Left colon (tissue), 2 donors: ENCODE data around the gene ACAD9. TPM values are rescaled to one million over a fixed set of nuclear protein-coding genes. Genes with fewer than 3 reads are reported as not detected.
A peak's percentile ranks its signal among the peaks of the same experiment; 100 is the strongest.
"Not testable (repeated sequence)": the region's sequence is repeated elsewhere in the genome, so short reads cannot be mapped to it uniquely, and the experiment has no call there.

Source experiments
- ATAC-seq: fragments of 200-7000 bp; cut with Tn5 transposase; one replicate; pipeline ENCODE4 v1.9.1; 2020; ENCODE audit warnings: mild to moderate bottlenecking, moderate library complexity
- DNase-seq, 2 donors: peaks; one replicate each; pipeline ENCODE4 v3.0.0-alpha.2; 2020
- intact Hi-C, 2 donors: fragments of 100-400 bp; cut with DNase I in 1 of 2; cut with micrococcal nuclease in 1 of 2; formaldehyde crosslinking; loops; one replicate each; pipeline versions ENCODE4 v1.11.2 to v1.14.0; 2022; cut with DNase I, micrococcal nuclease
- long read RNA-seq: library from polyadenylated mRNA; unstranded; transcript quantifications from one replicate; pipeline ENCODE4 v2.0.0, GENCODE V29; 2021
- total RNA-seq, 2 donors: library from RNA; stranded (reverse); fragmentation: NEBNext Ultra II Directional; extraction: Animal tissue kit (Norgen Biotek cat#: 25700); gene quantifications; one replicate each; pipeline ENCODE4 v1.2.1, GENCODE V29; 2021
- donor health status: DM: no; HTN: no; CAD: no.
- donor health status: DM: yes; HTN: yes; CAD: no.

The ACAD9 gene
- total RNA-seq = 10 to 100 TPM; 33.0 to 44.8 TPM
- long read RNA-seq, transcript ACAD9-201 (18 exons, 2,454 nt) = major isoform, 29 of 43 reads
- long read RNA-seq, partial matches to known transcripts = 6 of 43 reads
- long read RNA-seq, other reads (novel, unspliced or antisense) = 6 of 43 reads

DNA sequence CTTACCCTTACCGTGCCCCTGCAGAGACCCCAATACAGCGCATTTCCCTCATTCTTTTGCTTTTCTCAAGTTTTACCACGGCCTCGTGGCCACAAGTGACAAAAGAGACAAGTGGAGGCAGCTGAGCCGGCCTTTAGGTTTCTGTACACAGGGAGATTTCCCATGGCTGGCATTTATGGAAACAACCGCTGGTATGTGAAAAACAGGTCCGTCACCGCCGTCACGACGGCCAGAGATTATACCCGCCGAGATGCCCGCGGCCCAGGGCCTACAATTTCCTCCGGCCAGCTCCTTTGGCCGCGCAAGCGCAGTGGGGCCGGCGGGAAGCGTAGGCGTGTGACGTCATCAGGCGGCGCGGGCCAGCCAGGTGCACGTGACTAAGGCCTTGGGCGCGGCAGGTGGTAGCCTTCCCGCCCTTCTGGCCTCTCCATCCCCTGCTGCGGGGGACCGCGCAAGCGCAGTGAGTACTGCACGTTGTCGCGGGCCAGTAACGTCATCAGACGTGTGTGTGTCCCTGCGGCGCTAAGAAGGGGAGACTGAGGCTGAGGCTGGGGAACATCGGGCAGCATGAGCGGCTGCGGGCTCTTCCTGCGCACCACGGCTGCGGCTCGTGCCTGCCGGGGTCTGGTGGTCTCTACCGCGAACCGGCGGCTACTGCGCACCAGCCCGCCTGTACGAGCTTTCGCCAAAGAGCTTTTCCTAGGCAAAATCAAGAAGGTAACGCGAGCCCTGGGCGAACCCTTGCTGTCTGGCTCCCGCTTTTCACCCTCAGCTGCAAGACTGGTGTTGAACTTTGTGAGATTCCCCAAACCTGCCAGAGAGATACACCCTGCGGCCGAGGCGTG, at the start of gene ACAD9:
ACAD9 (plus strand) TSS at position 496 of the 845 bp plus-strand sequence; CDS start at position 568, 72 bp downstream.
- ATAC-seq (peak; percentile 95), DNase-seq (peak; percentile 97 to 98)
- intact Hi-C loops = no loop called here

GRCh38 chr3:128829925-128830625, 49.3 kb upstream of the ACAD9 start:
- intact Hi-C loops, ATAC-seq, DNase-seq: not testable (repeated sequence)

DNA sequence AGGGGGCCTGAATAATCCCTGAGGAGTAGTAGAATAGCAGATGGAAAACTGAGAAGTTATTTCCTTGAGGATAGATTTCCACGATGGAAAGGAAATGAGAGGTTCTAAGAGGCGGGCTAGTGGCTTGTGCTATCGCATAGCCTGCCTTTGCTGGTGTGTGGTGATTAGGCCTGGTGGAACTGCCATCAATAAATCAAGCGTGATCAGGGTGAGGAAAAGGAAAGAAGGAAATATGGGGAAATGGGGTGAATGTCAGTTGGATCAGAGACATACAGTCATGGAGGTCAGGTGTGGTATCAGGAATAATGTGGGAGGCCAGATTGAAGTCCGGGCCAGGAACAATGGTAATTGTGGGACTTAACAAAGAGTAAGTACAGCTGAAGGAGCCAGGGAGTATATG, 48.7 kb upstream of the ACAD9 start:
- DNase-seq, intact Hi-C loops, ATAC-seq: not testable (repeated sequence)

GRCh38 chr3:128832979-128833378, 46.4 kb upstream of the ACAD9 start:
- ATAC-seq, intact Hi-C loops, DNase-seq: not testable (repeated sequence)

GRCh38 chr3:128835096-128835495, 44.3 kb upstream of the ACAD9 start:
- no peak for DNase-seq
- ATAC-seq = no peak
- intact Hi-C loops = no loop called here

- no peak for DNase-seq
- intact Hi-C loops = no loop called here
- no peak for ATAC-seq
Observed at GRCh38 chr3:128841926-128842920, 37.2 kb upstream of the ACAD9 start.

DNA sequence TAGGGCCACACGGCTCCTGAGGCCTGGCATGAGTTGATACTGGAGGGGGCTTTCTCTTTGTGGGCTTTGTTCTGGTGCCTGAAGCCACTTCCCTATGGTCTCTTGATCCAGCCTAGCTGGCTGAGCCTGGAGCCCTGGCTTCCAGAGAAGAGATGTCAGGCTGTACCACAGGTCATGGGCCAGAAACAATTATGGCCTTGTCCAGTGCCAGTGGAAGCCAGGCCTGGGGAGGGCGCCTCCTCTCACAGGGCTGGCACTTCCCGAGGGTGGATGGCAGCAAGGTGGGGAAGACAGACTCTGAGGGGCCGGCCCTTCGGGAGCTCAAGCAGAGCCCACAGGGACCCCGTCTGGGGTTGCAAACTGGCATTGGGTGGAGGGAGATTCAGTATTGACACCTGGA, 34.9 kb upstream of the ACAD9 start:
- intact Hi-C loops = no loop called here
- ATAC-seq = no peak
- no peak for DNase-seq

- DNase-seq (peak in 1 of 2 donors; percentile 16), ATAC-seq (peak; percentile 27)
- intact Hi-C loops = no loop called here
Observed at GRCh38 chr3:128845119-128845777, 34.2 kb upstream of the ACAD9 start.

DNA sequence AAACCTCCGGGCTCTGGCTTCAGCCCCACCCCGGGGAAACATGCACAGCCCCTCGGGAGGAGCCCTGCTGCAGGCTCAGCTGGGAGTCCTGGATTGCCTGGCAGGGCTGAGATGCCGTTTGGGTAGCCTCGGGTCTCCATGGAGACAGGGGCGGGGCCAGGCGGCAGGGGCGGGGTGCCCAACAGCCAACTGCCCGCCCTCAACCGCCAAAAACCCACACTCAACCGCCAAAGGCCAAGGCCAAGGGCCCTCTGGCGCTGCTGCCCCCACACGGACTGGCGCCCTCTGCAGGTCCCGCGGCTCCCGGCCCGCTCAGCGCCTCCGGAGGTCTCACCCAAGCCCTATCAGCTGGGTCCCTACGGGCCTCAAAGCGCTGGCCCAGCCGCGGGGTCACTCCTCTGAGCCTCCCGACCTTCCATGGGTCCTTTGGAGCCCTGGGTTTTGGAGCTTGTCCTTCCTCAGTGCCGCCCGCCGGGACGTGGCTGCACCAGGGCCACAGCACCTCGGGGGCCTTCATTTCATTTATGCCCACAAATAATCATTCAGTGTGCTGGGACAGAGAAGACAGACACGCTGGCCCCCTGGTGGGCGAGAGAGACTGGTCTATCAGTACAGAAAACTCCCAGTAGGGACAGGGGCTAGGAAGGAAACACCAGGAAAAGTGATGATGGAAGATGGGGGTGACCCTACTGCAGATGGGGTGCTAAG, 33.5 kb upstream of the ACAD9 start:
- intact Hi-C loops = no loop called here
- peak; percentile 79 to 88 for DNase-seq
- peak; percentile 94 for ATAC-seq

DNA sequence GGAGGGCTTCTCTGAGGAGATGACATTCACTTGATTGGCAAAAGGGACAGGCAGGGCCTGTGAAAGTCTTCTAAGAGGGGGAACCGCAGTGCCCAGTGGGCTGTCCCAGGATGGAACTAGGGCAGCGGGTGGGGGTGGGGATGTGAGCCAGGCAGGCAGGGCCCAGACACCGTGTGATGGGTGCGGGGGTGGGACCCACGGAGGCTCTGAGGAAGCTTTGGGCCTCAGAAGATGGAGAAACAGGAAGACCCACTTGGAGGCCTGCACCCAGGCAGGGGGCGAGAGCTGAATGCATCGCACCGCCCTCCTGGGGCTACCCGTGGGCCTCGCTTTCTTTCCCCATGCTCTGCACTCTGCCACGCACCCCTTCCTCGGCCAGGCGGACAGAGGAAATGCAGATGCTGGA, 32.9 kb upstream of the ACAD9 start:
- ATAC-seq (no peak), DNase-seq (no peak)
- intact Hi-C loops = no loop called here

DNA sequence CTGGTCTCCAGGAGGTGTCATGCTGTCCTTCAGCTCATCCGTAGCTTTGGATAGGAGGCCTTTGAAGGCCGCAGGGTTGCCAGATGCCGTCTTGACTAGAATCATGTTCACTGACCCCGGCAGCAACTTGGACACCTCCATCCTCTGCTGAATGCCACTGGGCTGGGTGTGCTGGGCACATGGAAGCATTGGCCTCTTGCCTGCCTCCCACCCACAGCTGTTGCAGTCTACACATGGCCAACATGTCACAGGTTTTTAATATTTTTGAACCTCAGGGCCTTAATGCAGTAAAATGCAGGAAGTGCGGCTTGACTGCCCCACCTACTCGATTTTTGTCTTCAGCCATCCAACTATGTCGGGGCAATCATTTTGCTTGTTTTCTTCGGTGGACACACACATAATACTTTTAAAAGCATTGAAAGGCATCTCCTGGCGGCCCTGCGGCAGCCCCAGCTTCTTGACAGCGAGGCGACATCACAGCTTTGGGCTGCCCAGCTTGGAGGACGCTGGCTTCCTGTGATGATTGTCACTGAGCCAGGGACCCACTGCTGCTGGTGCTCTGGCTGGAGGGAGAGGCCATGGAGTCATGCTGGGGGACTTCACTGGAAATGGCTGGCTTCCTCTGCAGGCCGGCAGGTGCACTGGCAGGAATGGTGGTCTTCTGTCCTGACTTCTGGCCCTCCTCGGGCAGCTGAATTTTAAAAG, 31.6 kb upstream of the ACAD9 start:
- intact Hi-C loops = no loop called here
- DNase-seq (no peak), ATAC-seq (no peak)

DNA sequence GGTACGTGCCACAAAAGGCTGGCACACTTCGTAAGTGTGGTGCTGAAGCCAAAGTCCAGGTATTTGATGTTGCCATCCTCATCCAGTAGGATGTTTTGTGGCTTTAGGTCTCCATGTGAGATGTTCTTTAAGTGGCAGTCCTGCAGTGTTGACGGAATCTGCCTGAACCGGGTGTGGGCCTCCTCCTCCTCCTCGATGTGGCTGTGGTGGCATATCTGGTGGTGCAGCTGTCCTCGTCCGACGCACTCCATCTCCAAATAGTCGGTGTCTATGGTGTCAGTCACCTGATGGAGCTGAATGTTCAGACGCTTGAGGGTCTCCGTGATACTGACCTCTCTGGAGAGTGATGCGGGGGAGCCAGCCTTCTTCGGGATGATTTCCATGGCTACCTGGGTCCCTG, 30.5 kb upstream of the ACAD9 start:
- DNase-seq = no peak
- intact Hi-C loops = no loop called here
- no peak for ATAC-seq

GRCh38 chr3:128849911-128850455, 29.4 kb upstream of the ACAD9 start:
- no peak for DNase-seq
- intact Hi-C loops = no loop called here
- ATAC-seq = no peak

DNA sequence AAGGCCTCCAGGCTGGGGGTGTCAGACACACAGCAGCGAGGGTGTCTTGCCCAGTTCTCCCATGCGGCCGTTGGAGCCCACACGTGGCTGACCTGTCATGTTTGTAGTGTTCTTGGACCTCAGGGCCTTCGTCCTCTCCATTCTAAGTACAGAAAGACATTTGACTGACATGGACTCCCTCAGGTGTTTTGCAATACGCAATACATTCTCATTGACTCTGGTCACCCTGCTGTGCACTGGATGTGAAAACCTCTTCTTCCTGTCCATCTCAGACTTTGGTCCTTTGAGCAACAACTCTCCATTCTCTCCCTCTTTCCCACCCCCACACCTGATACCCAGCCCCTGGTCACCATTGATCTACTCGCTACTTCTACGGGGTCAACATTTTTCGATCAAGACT, 28.9 kb upstream of the ACAD9 start:
- ATAC-seq (no peak), DNase-seq (no peak)
- intact Hi-C loops = no loop called here

GRCh38 chr3:128851601-128852000, 27.8 kb upstream of the ACAD9 start:
- no peak for DNase-seq
- no peak for ATAC-seq
- intact Hi-C loops = no loop called here

GRCh38 chr3:128853826-128854225, 25.6 kb upstream of the ACAD9 start:
- intact Hi-C loops = no loop called here
- ATAC-seq = no peak
- no peak for DNase-seq

DNA sequence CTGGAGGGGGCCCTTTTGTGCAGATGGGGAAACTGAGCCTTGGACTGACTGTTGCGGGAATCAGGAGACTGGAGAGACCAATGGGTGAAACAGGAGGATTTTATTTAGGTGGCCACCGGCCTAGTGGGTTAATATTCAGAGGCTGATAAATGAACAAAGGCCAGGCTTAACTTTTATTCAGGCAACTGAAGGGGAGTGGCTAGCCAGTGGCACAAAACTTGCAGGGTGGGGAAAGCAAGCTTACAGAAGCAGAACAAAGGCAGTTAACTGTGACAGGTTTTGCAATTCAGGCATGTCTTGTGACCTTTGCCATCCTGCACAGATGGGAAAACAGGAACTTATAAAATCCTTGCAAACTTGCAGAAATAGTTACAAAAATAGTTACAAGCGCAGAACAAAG, 24.9 kb upstream of the ACAD9 start:
- intact Hi-C loops = no loop called here
- ATAC-seq (no peak), DNase-seq (no peak)
